B cell (primary cell): ENCODE data around the gene CATSPERZ. TPM values are rescaled to one million over a fixed set of nuclear protein-coding genes. Genes with fewer than 3 reads are reported as not detected.

Source experiments
- ATAC-seq: fragments of 200-7000 bp; cut with Tn5 transposase; one replicate; pipeline ENCODE4 v1.10.0; 2021; ENCODE audit warnings: low read depth, mild to moderate bottlenecking, moderate number of reproducible peaks, moderate library complexity
- CTCF ChIA-PET: fragments of 350-600 bp; sonication (Branson Sonifier 250); formaldehyde crosslinking; loops from one replicate; lab custom pipeline; 2021; ENCODE audit warnings: antibody characterized with exemption, inconsistent platforms; lab: Charles Lee
- POLR2A ChIA-PET: fragments of 350-600 bp; sonication (Branson Sonifier 250); formaldehyde crosslinking; loops from one replicate; lab custom pipeline; 2021; ENCODE audit warnings: antibody characterized with exemption; lab: Charles Lee
- DNase-seq: peaks from one replicate; pipeline ENCODE4 v3.0.0; 2013
- H2AFZ ChIP-seq: 2 replicates; pipeline ENCODE4 v1.6.1; 2012; ENCODE audit warnings: mild to moderate bottlenecking, low read depth, low read length; ENCODE audit not compliant: insufficient read depth, poor library complexity, severe bottlenecking
- H3K27ac ChIP-seq, 2 donors: 1 replicate in 1 of 2; 2 replicates in 1 of 2; pipeline ENCODE4 v1.5.1; 2012 to 2013; ENCODE audit warnings: low read length in 2 of 2, mild to moderate bottlenecking in 2 of 2, moderate library complexity in 1 of 2
- H3K27me3 ChIP-seq, 4 experiments: fragments of 200-600 bp in 1 of 4; sonication (generic) in 1 of 4; replicated peaks in 1 of 4; 1 replicate in 2 of 4; 2 replicates in 2 of 4; pipeline versions ENCODE4 v1.6.1 to v1.7.0; 2013 to 2016; ENCODE audit warnings: low read length in 3 of 4, mild to moderate bottlenecking in 2 of 4, mixed read lengths in 1 of 4, moderate library complexity in 1 of 4; ENCODE audit not compliant: insufficient read depth in 4 of 4, control insufficient read depth in 3 of 4; ENCODE audit errors: control extremely low read depth in 1 of 4
- H3K36me3 ChIP-seq, 2 experiments: replicated peaks in 1 of 2; 1 replicate in 1 of 2; 2 replicates in 1 of 2; pipeline versions ENCODE4 v1.6.1 to v1.7.1; 2013; ENCODE audit warnings: low read length in 1 of 2; ENCODE audit not compliant: insufficient read depth in 2 of 2, control insufficient read depth in 1 of 2; ENCODE audit errors: control extremely low read depth in 1 of 2, extremely low read depth in 1 of 2
- H3K4me1 ChIP-seq, 2 donors: fragments of 200-600 bp in 1 of 2; sonication (generic) in 1 of 2; 1 replicate in 1 of 2; 2 replicates in 1 of 2; pipeline versions ENCODE4 v1.5.1 to v1.6.1; 2013 to 2017; ENCODE audit warnings: low read length in 2 of 2; ENCODE audit not compliant: control insufficient read depth in 2 of 2, insufficient read depth in 2 of 2
- H3K4me2 ChIP-seq: replicated peaks from 2 replicates; pipeline ENCODE3; 2012; ENCODE audit warnings: mild to moderate bottlenecking, low read depth, low read length; ENCODE audit not compliant: poor library complexity, severe bottlenecking
- H3K4me3 ChIP-seq, 5 experiments: fragments of 200-600 bp in 1 of 5; sonication (generic) in 1 of 5; 1 replicate in 3 of 5; 2 replicates in 2 of 5; pipeline versions ENCODE4 v1.5.1 to v1.7.0; 2011 to 2016; ENCODE audit warnings: low read length in 4 of 5, mild to moderate bottlenecking in 4 of 5, low read depth in 2 of 5, control low read depth in 1 of 5, moderate library complexity in 1 of 5; ENCODE audit not compliant: insufficient read depth in 1 of 5; ENCODE audit errors: control extremely low read depth in 1 of 5, extremely low read depth in 1 of 5
- H3K79me2 ChIP-seq: fragments of 200-600 bp; sonication (generic); one replicate; pipeline ENCODE4 v1.6.0; 2016; ENCODE audit warnings: low read length; ENCODE audit not compliant: control insufficient read depth, insufficient read depth
- H3K9ac ChIP-seq: fragments of 200-600 bp; sonication (generic); 2 replicates; pipeline ENCODE4 v1.6.1; 2017; ENCODE audit warnings: mild to moderate bottlenecking, low read length, moderate library complexity
- H3K9me3 ChIP-seq, 3 donors: one replicate each; pipeline versions ENCODE4 v1.6.1 to v1.7.1; 2013; ENCODE audit warnings: low read length in 2 of 3; ENCODE audit not compliant: control insufficient read depth in 2 of 3, insufficient read depth in 1 of 3; ENCODE audit errors: control extremely low read depth in 1 of 3
- H4K20me1 ChIP-seq: 2 replicates; pipeline ENCODE4 v1.6.0; 2012; ENCODE audit warnings: mild to moderate bottlenecking, low read length; ENCODE audit not compliant: insufficient read depth, control insufficient read depth, poor library complexity, severe bottlenecking
- H3K27ac Mint-ChIP-seq: one replicate; pipeline ENCODE4 v1.8.0; 2021; ENCODE audit warnings: mixed read lengths
- H3K27me3 Mint-ChIP-seq: one replicate; pipeline ENCODE4 v1.8.0; 2021; ENCODE audit warnings: mixed read lengths
- H3K4me1 Mint-ChIP-seq: one replicate; pipeline ENCODE4 v1.8.0; 2021; ENCODE audit warnings: mixed read lengths
- H3K4me3 Mint-ChIP-seq: one replicate; pipeline ENCODE4 v1.8.0; 2021; ENCODE audit warnings: mixed read lengths
- H3K9me3 Mint-ChIP-seq: one replicate; pipeline ENCODE4 v1.8.0; 2022; ENCODE audit warnings: mixed read lengths; ENCODE audit not compliant: insufficient read depth
- EZH2 ChIP-seq: IDR thresholded peaks from 2 replicates; pipeline ENCODE4 v1.6.1; 2012; ENCODE audit warnings: borderline replicate concordance, low read depth, mild to moderate bottlenecking, moderate library complexity, low read length; ENCODE audit not compliant: insufficient read depth, poor library complexity, severe bottlenecking
- WGBS: methylation state at CpG from one replicate; pipeline ENCODE4 v1.1.5; 2013; ENCODE audit warnings: missing lambda C conversion rate; ENCODE audit not compliant: insufficient coverage; 5-methylcytosine and 5-hydroxymethylcytosine counted together
- intact Hi-C: fragments of 100-400 bp; cut with micrococcal nuclease; formaldehyde crosslinking; loops from one replicate; pipeline ENCODE4 v1.10.0; 2022
- polyA plus RNA-seq: library from polyadenylated mRNA; depleted of rRNA; stranded (reverse); fragments of >200 nt; gene quantifications from 2 replicates; pipeline ENCODE4 v1.2.3, GENCODE V29; 2012
- total RNA-seq, 2 donors: library from RNA; stranded (reverse); fragments of 120-200 nt in 1 of 2; gene quantifications; 1 replicate in 1 of 2; 2 replicates in 1 of 2; pipeline versions ENCODE4 v1.2.3 to v1.2.4, GENCODE V29; 2013 to 2022
- TF ChIP-seq, protein P1 (sequence below): fragments of 200-600 bp; IDR thresholded peaks from one replicate; pipeline ENCODE4 v1.8.0; 2022; ENCODE audit warnings: antibody characterized with exemption, mild to moderate bottlenecking

CATSPERZ gene
- total and polyA plus RNA-seq, 2 donors (not counting 1 experiment from before 2014, with no cell fraction given): 0.39 TPM; not detected in 1

DNA sequence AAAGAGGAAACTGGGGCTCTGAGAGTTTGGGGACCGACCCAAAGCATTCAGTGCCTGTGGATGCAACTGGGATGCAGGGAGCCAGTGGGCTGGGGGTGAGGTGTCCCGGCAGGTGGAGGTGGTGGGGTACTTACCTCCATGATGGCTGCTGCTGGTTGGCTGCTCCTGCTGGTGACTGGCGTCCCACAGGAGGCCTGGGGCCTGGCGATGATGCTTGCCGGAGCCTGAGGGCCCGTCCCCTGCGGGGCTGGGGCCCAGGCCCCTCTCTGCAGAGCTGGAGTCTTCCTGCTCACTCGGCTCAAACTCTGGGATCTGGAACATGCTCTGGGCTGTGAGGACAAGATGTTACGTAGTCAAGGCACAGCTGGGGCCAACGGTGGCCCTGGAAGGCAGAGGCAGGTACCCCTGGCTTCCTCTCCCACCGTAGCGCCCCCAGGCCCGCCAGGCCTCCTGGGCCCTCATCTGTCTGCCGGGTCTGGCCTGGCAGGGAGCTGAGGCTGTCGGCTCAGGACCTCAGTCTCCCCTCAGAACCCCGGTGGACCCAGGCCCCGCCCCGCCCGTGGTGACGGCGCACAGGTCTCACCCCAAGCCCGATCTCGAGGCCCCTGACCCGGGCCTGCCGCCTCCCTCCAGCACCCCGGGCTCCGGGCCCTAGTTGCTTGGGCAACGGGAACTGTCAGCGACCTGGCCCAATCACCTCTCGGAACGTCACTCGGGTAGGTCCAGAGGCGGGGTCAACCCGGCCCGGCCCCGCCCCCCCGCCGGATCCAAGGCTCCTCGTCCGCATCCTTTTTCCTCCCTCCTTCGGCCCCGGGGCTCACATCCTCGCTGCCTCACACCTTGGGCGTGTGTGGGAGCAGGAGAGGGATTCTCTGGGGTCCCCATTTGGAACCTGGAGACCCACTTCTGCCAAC, 15.9 kb upstream of the CATSPERZ start, which contains the start of gene BAD:
BAD (minus strand) TSS at position 618 of the 914 bp plus-strand sequence; CDS start at position 321, 297 bp downstream.
- Histone ChIP-seq H3K27ac (peak within 1 kb of the TSS; percentile 100), H3K4me2 (peak within 1 kb of the TSS; percentile 97), H3K9me3 (no peaks in the 10 kb centered on the region), H3K36me3 (peaks cover 0 to 7% of the 10 kb centered on the region in 2 experiments), H3K79me2 (peaks cover 34% of the 10 kb centered on the region), H3K27me3 (no peaks in the 10 kb centered on the region), H3K4me1 (peaks cover 13 to 18% of the 10 kb centered on the region in 2 donors), H3K9ac (peak within 1 kb of the TSS; percentile 100), H3K4me3 (peak within 1 kb of the TSS; percentile 61 to 97 (median 90)), H2AFZ (peak within 1 kb of the TSS; percentile 74), H4K20me1 (peaks cover 12% of the 10 kb centered on the region)
- Mint-ChIP-seq H3K27ac (peak within 1 kb of the TSS; percentile 96), H3K9me3 (no peaks in the 10 kb centered on the region), H3K27me3 (no peaks in the 10 kb centered on the region), H3K4me1 (peaks cover 20% of the 10 kb centered on the region), H3K4me3 (peak within 1 kb of the TSS; percentile 90)
- intact Hi-C loops: loop anchor here (1.0 to 2.0 kb wide), 3 partner anchors 33 to 54 kb away; partner anchors contain the start of genes DNAJC4, FKBP2 and PLCB3
- ATAC-seq: peak; percentile 77
- TF ChIP-seq, protein P1, sequence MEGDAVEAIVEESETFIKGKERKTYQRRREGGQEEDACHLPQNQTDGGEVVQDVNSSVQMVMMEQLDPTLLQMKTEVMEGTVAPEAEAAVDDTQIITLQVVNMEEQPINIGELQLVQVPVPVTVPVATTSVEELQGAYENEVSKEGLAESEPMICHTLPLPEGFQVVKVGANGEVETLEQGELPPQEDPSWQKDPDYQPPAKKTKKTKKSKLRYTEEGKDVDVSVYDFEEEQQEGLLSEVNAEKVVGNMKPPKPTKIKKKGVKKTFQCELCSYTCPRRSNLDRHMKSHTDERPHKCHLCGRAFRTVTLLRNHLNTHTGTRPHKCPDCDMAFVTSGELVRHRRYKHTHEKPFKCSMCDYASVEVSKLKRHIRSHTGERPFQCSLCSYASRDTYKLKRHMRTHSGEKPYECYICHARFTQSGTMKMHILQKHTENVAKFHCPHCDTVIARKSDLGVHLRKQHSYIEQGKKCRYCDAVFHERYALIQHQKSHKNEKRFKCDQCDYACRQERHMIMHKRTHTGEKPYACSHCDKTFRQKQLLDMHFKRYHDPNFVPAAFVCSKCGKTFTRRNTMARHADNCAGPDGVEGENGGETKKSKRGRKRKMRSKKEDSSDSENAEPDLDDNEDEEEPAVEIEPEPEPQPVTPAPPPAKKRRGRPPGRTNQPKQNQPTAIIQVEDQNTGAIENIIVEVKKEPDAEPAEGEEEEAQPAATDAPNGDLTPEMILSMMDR: no peak
- TF ChIP-seq EZH2: no peak
- peak; percentile 96 for DNase-seq
- ChIA-PET CTCF (interaction anchor here (0.8 to 4.6 kb wide), 11 partner anchors 10 to 88 kb away, joined by 3 to 33 read pairs (median 6); partner anchors contain the start of genes CATSPERZ, PLCB3, PPP1R14B and PRDX5), POLR2A (interaction anchor here (0.6 to 5.7 kb wide), 11 partner anchors 8 to 80 kb away, joined by 3 to 67 read pairs (median 5); partner anchors contain the start of genes DNAJC4, ESRRA, FKBP2 and PLCB3)
- WGBS: 5% methylated on average over 36 of the region's 44 CpGs
